Chondrocyte (in vitro differentiated cells): Measurements from ENCODE around the gene PIP4K2C. TPM values are rescaled to one million over a fixed set of nuclear protein-coding genes. Genes with fewer than 3 reads are reported as not detected.
"Not testable (repeated sequence)": the region's sequence is repeated elsewhere in the genome, so short reads cannot be mapped to it uniquely, and the experiment has no call there.

Experiments used
- DNase-seq: peaks from one replicate; pipeline ENCODE4 v3.0.0; 2021; ENCODE audit warnings: mixed read lengths, low spot score
- H3K27ac Mint-ChIP-seq: one replicate; pipeline ENCODE4 v1.8.0; 2021; ENCODE audit warnings: mild to moderate bottlenecking, moderate library complexity, mixed read lengths; ENCODE audit not compliant: unreplicated experiment
- H3K27me3 Mint-ChIP-seq: 2 replicates; pipeline ENCODE4 v1.8.0; 2021; ENCODE audit warnings: low read depth, mixed read lengths
- H3K36me3 Mint-ChIP-seq: 2 replicates; pipeline ENCODE4 v1.8.0; 2021; ENCODE audit warnings: low read depth, mixed read lengths
- H3K4me1 Mint-ChIP-seq: 2 replicates; pipeline ENCODE4 v1.8.0; 2021; ENCODE audit warnings: low read depth, mild to moderate bottlenecking, mixed read lengths
- H3K4me3 Mint-ChIP-seq: one replicate; pipeline ENCODE4 v1.8.0; 2021; ENCODE audit warnings: mild to moderate bottlenecking, moderate library complexity, mixed read lengths; ENCODE audit not compliant: unreplicated experiment
- H3K9me3 Mint-ChIP-seq: 2 replicates; pipeline ENCODE4 v1.8.0; 2021; ENCODE audit warnings: low read depth, mixed read lengths
- total RNA-seq: library from RNA; stranded (reverse); gene quantifications from 3 replicates; pipeline ENCODE4 v1.2.1, GENCODE V29; 2021
- TF ChIP-seq, protein P1 (sequence below): fragments of 200-600 bp; sonication (generic); IDR thresholded peaks from 2 replicates; pipeline ENCODE4 v1.5.0; 2021; ENCODE audit warnings: antibody characterized with exemption, mild to moderate bottlenecking, moderate library complexity

PIP4K2C gene
- total RNA-seq, 1 donor from 2014 or later: 33.1 TPM

DNA sequence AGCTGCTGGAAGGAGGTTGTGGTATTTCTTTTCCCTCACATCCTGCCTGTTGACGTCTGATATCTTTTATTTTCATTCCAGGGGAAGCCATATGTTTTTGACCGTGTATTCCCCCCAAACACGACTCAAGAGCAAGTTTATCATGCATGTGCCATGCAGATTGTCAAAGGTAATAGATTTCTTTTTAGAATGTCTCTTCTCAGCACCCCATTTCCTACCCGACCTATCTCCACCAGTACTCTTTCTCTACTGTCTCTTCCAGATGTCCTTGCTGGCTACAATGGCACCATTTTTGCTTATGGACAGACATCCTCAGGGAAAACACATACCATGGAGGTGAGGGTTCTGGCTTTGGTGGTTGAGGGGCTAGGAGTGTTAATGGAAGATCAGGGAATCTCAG, 27.6 kb upstream of the PIP4K2C start:
- Mint-ChIP-seq H3K27ac (no peak overlapping the region), H3K36me3 (peaks cover 16% of the 10 kb centered on the region), H3K27me3 (peaks cover 8% of the 10 kb centered on the region), H3K9me3 (no peaks in the 10 kb centered on the region), H3K4me3 (no peak overlapping the region), H3K4me1 (no peaks in the 10 kb centered on the region)
- no peak for DNase-seq
- TF ChIP-seq, protein P1, sequence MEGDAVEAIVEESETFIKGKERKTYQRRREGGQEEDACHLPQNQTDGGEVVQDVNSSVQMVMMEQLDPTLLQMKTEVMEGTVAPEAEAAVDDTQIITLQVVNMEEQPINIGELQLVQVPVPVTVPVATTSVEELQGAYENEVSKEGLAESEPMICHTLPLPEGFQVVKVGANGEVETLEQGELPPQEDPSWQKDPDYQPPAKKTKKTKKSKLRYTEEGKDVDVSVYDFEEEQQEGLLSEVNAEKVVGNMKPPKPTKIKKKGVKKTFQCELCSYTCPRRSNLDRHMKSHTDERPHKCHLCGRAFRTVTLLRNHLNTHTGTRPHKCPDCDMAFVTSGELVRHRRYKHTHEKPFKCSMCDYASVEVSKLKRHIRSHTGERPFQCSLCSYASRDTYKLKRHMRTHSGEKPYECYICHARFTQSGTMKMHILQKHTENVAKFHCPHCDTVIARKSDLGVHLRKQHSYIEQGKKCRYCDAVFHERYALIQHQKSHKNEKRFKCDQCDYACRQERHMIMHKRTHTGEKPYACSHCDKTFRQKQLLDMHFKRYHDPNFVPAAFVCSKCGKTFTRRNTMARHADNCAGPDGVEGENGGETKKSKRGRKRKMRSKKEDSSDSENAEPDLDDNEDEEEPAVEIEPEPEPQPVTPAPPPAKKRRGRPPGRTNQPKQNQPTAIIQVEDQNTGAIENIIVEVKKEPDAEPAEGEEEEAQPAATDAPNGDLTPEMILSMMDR: no peak

DNA sequence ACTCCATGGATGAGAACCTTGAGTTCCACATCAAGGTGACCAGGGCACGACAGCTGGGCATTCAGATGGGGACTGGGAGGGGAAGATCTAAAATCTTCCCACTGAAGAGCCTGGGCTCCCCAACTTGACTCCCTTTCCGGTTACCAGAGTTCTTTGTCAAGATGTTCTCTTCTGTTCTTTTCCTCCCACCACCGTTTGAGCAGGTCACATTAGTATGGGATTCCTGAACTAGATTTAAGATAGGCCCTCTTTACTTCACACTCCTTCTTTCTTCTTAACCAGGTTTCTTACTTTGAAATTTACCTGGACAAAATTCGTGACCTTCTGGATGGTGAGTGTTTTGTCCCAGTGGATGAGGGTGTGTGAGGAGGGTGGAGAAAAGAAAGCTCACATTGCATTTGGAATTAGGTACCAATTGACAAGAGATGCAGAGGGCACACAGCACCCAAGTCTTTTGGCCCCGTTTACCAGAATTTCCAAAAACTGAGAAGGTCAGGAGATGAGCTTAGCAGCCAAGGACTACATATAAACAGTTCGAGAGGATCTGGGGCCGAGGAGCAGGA, 26.7 kb upstream of the PIP4K2C start:
- peaks cover 8% of the 10 kb centered on the region for H3K27me3 Mint-ChIP-seq
- no peak for DNase-seq
- H3K4me3 Mint-ChIP-seq: no peak overlapping the region
- H3K4me1 Mint-ChIP-seq: no peaks in the 10 kb centered on the region
- peaks cover 24% of the 10 kb centered on the region for H3K36me3 Mint-ChIP-seq
- TF ChIP-seq, protein P1: no peak
- H3K9me3 Mint-ChIP-seq: no peaks in the 10 kb centered on the region
- H3K27ac Mint-ChIP-seq: no peak overlapping the region

DNA sequence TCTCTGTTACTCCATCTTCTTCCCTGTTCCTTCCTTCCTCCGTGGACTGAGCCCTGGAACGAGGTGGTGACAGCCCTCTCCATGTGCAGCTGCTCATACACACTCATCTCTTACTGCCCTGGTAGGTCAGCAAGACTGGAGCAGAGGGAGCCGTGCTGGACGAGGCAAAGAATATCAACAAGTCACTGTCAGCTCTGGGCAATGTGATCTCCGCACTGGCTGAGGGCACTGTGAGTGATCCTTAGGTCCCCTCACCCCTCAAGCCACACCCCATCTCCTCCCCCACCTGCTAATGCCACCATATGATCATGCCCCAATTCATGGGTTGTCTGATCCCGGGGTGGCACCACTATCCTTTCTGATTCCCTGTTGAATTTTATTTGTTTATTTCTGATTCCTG, 22.2 kb upstream of the PIP4K2C start:
- no peak overlapping the region for H3K4me3 Mint-ChIP-seq
- no peak overlapping the region for H3K27ac Mint-ChIP-seq
- peaks cover 34% of the 10 kb centered on the region for H3K36me3 Mint-ChIP-seq
- no peaks in the 10 kb centered on the region for H3K27me3 Mint-ChIP-seq
- H3K9me3 Mint-ChIP-seq: no peaks in the 10 kb centered on the region
- TF ChIP-seq, protein P1: no peak
- no peaks in the 10 kb centered on the region for H3K4me1 Mint-ChIP-seq
- no peak for DNase-seq

DNA sequence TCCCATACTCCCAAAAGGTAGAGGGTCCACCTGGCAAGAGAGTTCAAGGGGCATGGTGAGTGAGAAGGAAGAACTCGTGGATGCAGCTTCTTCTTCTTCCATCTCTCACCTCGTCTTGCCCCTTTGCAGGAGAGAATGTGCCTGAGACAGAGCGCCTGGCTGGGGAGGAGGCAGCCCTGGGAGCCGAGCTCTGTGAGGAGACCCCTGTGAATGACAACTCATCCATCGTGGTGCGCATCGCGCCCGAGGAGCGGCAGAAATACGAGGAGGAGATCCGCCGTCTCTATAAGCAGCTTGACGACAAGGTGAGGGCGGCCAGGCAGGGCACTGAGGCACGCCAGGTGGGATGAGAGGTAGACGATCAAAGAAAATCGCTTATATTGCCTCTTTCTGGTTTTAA, 21.1 kb upstream of the PIP4K2C start:
- no peak overlapping the region for H3K27ac Mint-ChIP-seq
- H3K36me3 Mint-ChIP-seq: peaks cover 31% of the 10 kb centered on the region
- TF ChIP-seq, protein P1: no peak
- H3K4me3 Mint-ChIP-seq: no peak overlapping the region
- H3K9me3 Mint-ChIP-seq: no peaks in the 10 kb centered on the region
- H3K4me1 Mint-ChIP-seq: no peaks in the 10 kb centered on the region
- no peaks in the 10 kb centered on the region for H3K27me3 Mint-ChIP-seq
- no peak for DNase-seq

DNA sequence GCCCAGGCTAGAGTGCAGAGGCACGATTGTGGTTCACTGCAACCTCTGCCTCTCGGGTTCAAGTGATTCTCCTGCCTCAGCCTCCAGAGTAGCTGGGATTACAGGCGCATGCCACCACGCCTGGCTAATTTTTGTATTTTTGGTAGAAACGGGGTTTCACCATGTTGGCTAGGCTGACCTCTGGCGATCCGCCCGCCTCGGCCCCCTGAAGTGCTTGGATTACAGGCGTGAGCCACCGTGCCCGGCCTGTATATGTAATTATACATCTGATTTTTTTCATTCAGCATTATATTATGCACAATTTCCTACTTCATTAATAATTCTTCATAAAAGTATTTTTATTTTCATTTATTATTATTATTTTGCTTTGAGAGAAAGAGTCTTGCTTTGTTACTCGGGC, 20.6 kb upstream of the PIP4K2C start:
- H3K27me3 Mint-ChIP-seq, DNase-seq, H3K9me3 Mint-ChIP-seq, H3K4me1 Mint-ChIP-seq, H3K4me3 Mint-ChIP-seq, H3K27ac Mint-ChIP-seq: not testable (repeated sequence)
- peaks cover 33% of the 10 kb centered on the region for H3K36me3 Mint-ChIP-seq

DNA sequence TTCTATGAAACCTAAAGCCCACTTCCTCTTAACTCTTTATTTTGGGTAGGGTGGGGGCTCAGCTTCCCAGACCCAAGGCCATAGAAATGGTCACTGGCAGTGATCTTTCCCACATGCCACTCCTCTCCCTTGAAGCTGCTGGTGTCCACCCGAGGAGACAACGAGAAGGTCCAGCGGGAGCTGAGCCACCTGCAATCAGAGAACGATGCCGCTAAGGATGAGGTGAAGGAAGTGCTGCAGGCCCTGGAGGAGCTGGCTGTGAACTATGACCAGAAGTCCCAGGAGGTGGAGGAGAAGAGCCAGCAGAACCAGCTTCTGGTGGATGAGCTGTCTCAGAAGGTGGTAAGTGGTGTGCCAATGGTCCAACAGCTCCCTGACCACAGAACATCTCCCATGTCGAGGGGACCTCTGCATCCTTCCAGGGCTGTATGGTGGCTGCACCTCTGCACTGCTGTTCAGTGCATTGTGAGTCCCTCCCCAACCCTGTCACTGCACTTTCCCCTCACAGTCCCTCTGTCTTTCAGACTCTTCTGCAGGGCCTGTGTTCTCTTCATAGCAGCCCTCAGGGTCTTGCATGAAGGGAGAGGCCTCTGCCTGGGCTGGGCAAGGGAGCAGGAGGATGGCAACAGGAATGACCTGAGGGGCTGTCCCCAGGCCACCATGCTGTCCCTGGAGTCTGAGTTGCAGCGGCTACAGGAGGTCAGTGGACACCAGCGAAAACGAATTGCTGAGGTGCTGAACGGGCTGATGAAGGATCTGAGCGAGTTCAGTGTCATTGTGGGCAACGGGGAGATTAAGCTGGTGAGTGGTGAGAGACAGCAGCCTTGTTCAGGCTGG, 18.8 kb upstream of the PIP4K2C start:
- H3K4me1 Mint-ChIP-seq: no peaks in the 10 kb centered on the region
- TF ChIP-seq, protein P1: no peak
- H3K27ac Mint-ChIP-seq: no peak overlapping the region
- H3K36me3 Mint-ChIP-seq: peaks cover 45% of the 10 kb centered on the region
- no peaks in the 10 kb centered on the region for H3K9me3 Mint-ChIP-seq
- H3K4me3 Mint-ChIP-seq: no peak overlapping the region
- no peak for DNase-seq
- H3K27me3 Mint-ChIP-seq: no peaks in the 10 kb centered on the region
